Right cardiac atrium (tissue), 5 donors: ENCODE data around the gene SULT1C3. TPM values are rescaled to one million over a fixed set of nuclear protein-coding genes. Genes with fewer than 3 reads are reported as not detected.

Experiments
- ATAC-seq, 2 donors: fragments of 200-7000 bp; cut with Tn5 transposase; one replicate each; pipeline versions ENCODE4 v1.8.0 to v1.9.1; 2020; ENCODE audit warnings: moderate library complexity in 2 of 2, mild to moderate bottlenecking in 1 of 2
- DNase-seq, 3 donors: peaks; one replicate each; pipeline ENCODE4 v3.0.0-alpha.2; 2020
- H3K27ac ChIP-seq: one replicate; pipeline ENCODE4 v1.5.1; 2013; ENCODE audit warnings: mild to moderate bottlenecking, low read length, control low read depth, moderate library complexity
- H3K27me3 ChIP-seq: one replicate; pipeline ENCODE4 v1.6.1; 2013; ENCODE audit not compliant: control insufficient read depth, insufficient read depth
- H3K4me1 ChIP-seq: one replicate; pipeline ENCODE4 v1.6.1; 2013; ENCODE audit warnings: low read length; ENCODE audit not compliant: control insufficient read depth, insufficient read depth
- H3K4me3 ChIP-seq: one replicate; pipeline ENCODE4 v1.5.1; 2013; ENCODE audit warnings: low read length, control low read depth
- H3K9me3 ChIP-seq: one replicate; pipeline ENCODE4 v1.6.1; 2013; ENCODE audit warnings: low read length; ENCODE audit not compliant: control insufficient read depth
- WGBS: extraction: QIAGEN DNeasy Blood & Tissue Kit; methylation state at CpG from one replicate; pipeline ENCODE4 v1.1.7; 2013; 5-methylcytosine and 5-hydroxymethylcytosine counted together
- intact Hi-C, 4 donors: fragments of 100-400 bp; cut with DNase I; formaldehyde crosslinking; loops; one replicate each; pipeline versions ENCODE4 v1.11.0 to v1.14.0; 2022 to 2023
- polyA plus RNA-seq: library from polyadenylated mRNA; stranded (reverse); fragments of 200-250 nt; gene quantifications from one replicate; pipeline ENCODE4 v1.2.3, GENCODE V29; 2013
- total RNA-seq, 4 donors: library from RNA; stranded (reverse); fragmentation: NEBNext Ultra II Directional; extraction: Animal tissue kit (Norgen Biotek cat#: 25700); gene quantifications; one replicate each; pipeline ENCODE4 v1.2.1, GENCODE V29; 2021
- donor health status: healthy with polysubstance abuse.
- donor health status: DM: no; HTN: yes; CAD: no.
- donor health status: DM: no; HTN: no; CAD: no.
- donor health status: DM: no; HTN: yes; CAD: no; lungs with severe emphysema.
- donor health status: DM: yes; HTN: yes; CAD: no.

Gene SULT1C3
- total and polyA plus RNA-seq, 5 donors = not detected

GRCh38 chr2:108243566-108243965 lies 3.8 kb downstream of the SULT1C3 start:
- DNase-seq (no peak), ATAC-seq (peak in 1 of 2 donors; percentile 40)
- 77% methylated on average over 1 of the region's 1 CpG for WGBS
- Histone ChIP-seq H3K27me3 (no peaks in the 10 kb centered on the region), H3K4me1 (no peaks in the 10 kb centered on the region), H3K27ac (no peak overlapping the region), H3K4me3 (no peak overlapping the region), H3K9me3 (no peaks in the 10 kb centered on the region)
- intact Hi-C loops = no loop called here

DNA sequence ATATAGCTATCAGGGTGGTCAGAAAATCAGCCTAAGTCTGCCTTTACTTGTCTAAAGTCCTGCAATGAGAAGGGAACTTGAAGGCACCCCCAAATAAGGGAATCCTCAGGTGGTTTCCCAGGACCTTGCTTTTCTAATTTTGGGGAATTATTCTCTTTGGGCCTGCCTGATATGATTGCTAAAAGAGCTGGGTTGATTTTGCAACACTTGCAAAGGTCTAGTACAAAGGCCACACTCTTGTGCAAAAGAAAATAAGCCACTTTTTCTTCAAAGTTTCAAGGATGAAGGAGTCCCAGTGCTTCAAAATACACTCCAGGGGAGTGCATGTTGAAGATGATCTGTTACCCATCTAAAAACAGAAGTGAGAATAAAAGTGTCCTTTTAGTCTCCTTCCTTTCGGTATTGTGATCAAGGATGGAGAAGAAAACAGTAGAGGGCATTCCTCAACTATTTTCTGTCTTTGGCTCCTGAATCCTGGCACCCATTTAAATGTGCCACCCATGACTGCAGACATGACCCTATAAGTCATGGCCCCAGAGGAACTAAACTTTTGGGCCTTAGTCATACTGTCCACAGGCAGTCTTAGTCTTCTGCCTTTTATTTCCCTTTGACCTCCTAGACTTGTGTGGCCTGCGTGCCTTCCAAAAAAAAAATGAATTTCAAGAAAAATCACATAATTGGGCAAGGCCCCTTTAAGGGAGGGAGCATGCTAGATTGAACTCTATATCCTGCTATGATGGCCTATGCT lies 5.1 kb downstream of the SULT1C3 start:
- DNase-seq = no peak
- Histone ChIP-seq H3K4me1 (no peaks in the 10 kb centered on the region), H3K27me3 (no peaks in the 10 kb centered on the region), H3K4me3 (no peak overlapping the region), H3K27ac (no peak overlapping the region), H3K9me3 (no peaks in the 10 kb centered on the region)
- WGBS = 77% methylated on average over 2 of the region's 2 CpGs
- ATAC-seq = no peak
- intact Hi-C loops = no loop called here

DNA sequence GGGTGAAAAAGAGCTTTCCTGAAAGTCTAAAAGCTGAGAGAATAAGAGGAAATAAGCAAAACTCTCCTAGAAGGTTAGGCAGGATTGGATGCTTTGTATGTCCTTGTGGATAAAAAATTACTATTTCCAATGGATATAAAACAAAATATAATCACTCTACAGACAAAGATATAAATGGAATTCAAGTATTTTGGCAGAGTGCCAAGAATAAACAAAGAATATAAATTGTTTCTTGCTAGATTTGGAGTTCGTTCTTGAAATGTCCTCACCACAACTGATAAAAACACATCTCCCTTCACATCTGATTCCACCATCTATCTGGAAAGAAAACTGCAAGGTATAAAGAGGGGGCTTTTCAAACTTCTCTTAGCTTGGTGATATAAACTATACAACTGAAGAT lies 13.3 kb downstream of the SULT1C3 start:
- no peak overlapping the region for H3K4me3 ChIP-seq
- H3K4me1 ChIP-seq = no peaks in the 10 kb centered on the region
- no peak for ATAC-seq
- intact Hi-C loops = no loop called here
- H3K27ac ChIP-seq = no peak overlapping the region
- H3K27me3 ChIP-seq = no peaks in the 10 kb centered on the region
- no peaks in the 10 kb centered on the region for H3K9me3 ChIP-seq
- WGBS = 13% methylated on average over 1 of the region's 1 CpG
- no peak for DNase-seq

DNA sequence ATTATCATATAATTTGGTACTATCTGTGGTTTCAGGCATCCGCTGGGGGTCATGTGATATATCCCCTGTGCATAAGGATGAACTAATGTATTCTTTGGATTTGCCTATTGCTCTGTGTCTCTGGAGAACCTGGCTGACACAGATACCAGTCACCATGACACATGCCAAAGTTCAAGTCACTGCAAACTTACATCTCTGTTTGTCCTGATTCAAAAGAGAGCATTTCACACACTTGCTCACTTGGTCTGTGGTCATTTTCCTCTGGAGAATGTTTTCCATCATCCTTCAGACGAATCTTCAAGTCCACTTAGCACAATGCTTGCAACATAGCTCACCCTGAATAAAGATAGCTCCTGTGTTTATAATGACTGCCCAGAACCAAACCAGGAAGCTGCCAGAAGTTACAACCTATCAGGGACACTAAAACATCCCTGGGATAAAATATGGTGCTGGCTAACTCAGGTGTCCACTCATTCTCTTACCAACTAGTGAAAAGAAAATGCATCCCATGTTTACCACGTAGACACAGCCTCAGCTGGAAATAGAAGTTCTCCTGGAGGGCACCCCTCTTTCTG lies 18.1 kb downstream of the SULT1C3 start:
- no peak overlapping the region for H3K4me3 ChIP-seq
- H3K27ac ChIP-seq = no peak overlapping the region
- no peaks in the 10 kb centered on the region for H3K27me3 ChIP-seq
- no peak for ATAC-seq
- DNase-seq = no peak
- no peaks in the 10 kb centered on the region for H3K4me1 ChIP-seq
- WGBS = 59% methylated on average over 3 of the region's 3 CpGs
- intact Hi-C loops = no loop called here
- no peaks in the 10 kb centered on the region for H3K9me3 ChIP-seq

DNA sequence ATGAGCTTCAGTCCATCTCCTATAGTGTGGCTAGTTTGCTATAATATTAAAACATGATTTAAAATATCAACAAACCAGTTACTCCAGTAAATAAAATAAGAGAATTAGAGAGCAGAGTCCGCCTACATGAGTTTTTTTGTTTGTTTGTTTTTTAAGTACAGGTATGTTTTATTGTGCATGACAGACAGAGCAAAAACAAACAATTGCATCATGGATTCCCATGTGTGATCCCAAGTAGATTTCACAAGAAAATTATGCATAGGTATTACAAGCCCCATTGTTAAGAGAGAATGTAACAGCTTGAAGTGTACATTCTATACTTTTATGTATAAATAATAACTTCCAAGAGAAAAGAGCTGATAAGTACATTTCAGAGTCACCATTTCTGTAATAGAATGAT lies 21.0 kb downstream of the SULT1C3 start:
- H3K9me3 ChIP-seq = no peaks in the 10 kb centered on the region
- H3K27ac ChIP-seq = no peak overlapping the region
- intact Hi-C loops = no loop called here
- no peak overlapping the region for H3K4me3 ChIP-seq
- WGBS = 79% methylated on average over 1 of the region's 1 CpG
- H3K4me1 ChIP-seq = no peaks in the 10 kb centered on the region
- H3K27me3 ChIP-seq = no peaks in the 10 kb centered on the region
- DNase-seq (no peak), ATAC-seq (no peak)

GRCh38 chr2:108262036-108262435 lies 22.3 kb downstream of the SULT1C3 start:
- DNase-seq = no peak
- Histone ChIP-seq H3K4me1 (no peaks in the 10 kb centered on the region), H3K4me3 (no peak overlapping the region), H3K9me3 (no peaks in the 10 kb centered on the region), H3K27me3 (no peaks in the 10 kb centered on the region), H3K27ac (no peak overlapping the region)
- WGBS = 80% methylated on average over 1 of the region's 1 CpG
- intact Hi-C loops = no loop called here
- ATAC-seq = no peak

DNA sequence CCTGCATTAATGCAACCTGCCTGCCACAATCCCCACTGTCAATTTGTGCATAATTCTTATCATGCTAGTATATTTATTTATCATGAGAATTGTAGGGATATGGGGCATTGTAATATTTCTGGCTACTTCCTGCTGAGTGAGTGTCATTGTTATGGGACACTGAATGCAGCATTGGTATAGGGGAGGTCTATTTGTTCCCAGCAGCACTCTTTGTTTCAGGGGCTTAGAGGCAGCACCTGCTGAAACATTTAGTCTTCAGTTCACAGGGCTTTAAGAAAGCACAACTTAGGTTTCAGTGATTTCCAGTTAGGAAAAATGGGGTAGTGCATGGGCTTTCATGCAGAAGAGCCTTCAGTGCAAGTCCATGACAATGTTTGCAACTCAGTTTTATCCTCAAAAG lies 23.6 kb downstream of the SULT1C3 start:
- no peak overlapping the region for H3K4me3 ChIP-seq
- no peak for ATAC-seq

GRCh38 chr2:108266218-108266617 lies 26.4 kb downstream of the SULT1C3 start:
- H3K4me1 ChIP-seq = no peaks in the 10 kb centered on the region
- H3K9me3 ChIP-seq = no peaks in the 10 kb centered on the region
- no peak overlapping the region for H3K4me3 ChIP-seq
- no peaks in the 10 kb centered on the region for H3K27me3 ChIP-seq
- DNase-seq (no peak), ATAC-seq (no peak)
- WGBS = 85% methylated on average over 3 of the region's 3 CpGs
- H3K27ac ChIP-seq = no peak overlapping the region
- intact Hi-C loops = no loop called here

More for the DNA sequence above, 23.6 kb downstream of the SULT1C3 start:
- intact Hi-C loops = no loop called here
- Histone ChIP-seq H3K27me3 (no peaks in the 10 kb centered on the region), H3K4me1 (no peaks in the 10 kb centered on the region), H3K9me3 (no peaks in the 10 kb centered on the region), H3K27ac (no peak overlapping the region)
- no peak for DNase-seq

DNA sequence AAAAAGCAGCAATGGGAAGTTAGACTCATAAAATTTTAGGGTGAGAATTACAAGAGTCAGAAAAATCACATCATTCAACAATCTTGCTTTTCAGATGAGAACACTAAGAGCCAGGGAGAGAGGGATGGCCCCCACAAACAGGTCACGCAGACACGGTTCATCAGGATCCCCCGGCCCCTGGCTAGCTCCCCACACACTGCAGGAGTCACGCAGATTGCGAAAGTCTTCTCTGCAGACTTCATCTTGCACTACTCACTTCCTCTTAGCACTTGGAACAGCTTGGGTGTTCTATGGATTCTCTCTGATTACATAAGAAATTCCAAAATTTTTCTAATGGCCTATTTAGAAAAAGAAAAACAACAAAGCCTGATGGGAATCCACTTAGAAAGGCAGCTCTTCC lies 27.3 kb downstream of the SULT1C3 start:
- Histone ChIP-seq H3K27me3 (no peaks in the 10 kb centered on the region), H3K4me1 (no peaks in the 10 kb centered on the region), H3K27ac (no peak overlapping the region), H3K4me3 (no peak overlapping the region), H3K9me3 (no peaks in the 10 kb centered on the region)
- WGBS = 66% methylated on average over 5 of the region's 5 CpGs
- intact Hi-C loops = no loop called here
- DNase-seq (no peak), ATAC-seq (peak in 1 of 2 donors; percentile 46)

DNA sequence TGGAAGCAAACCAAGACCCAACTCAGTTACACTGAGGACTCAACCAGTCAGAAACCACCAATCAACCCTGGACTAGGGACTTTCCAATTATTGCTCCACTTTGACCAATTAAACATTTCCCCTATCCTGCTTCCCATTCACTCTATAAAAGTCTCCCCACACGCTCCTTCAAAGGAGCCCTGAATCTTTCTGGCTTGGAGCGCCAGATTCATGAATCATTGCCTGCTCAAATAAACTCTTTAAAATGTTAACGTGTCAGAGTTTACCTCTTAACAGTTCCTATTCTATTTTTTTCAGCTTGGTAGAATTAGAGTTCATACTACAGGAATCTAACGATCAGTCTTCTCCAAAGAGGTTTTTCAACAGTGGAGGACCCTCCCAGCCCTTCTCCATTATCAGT lies 28.2 kb downstream of the SULT1C3 start:
- H3K4me1 ChIP-seq = no peaks in the 10 kb centered on the region
- WGBS = 80% methylated on average over 4 of the region's 4 CpGs
- intact Hi-C loops = no loop called here
- no peaks in the 10 kb centered on the region for H3K9me3 ChIP-seq
- ATAC-seq = no peak
- no peaks in the 10 kb centered on the region for H3K27me3 ChIP-seq
- H3K4me3 ChIP-seq = no peak overlapping the region
- H3K27ac ChIP-seq = no peak overlapping the region
- DNase-seq = no peak

GRCh38 chr2:108270346-108270745 lies 30.6 kb downstream of the SULT1C3 start:
- no peaks in the 10 kb centered on the region for H3K9me3 ChIP-seq
- ATAC-seq (no peak), DNase-seq (no peak)
- 92% methylated on average over 3 of the region's 3 CpGs for WGBS
- intact Hi-C loops = no loop called here
- no peaks in the 10 kb centered on the region for H3K27me3 ChIP-seq
- H3K27ac ChIP-seq = no peak overlapping the region
- no peak overlapping the region for H3K4me3 ChIP-seq
- H3K4me1 ChIP-seq = no peaks in the 10 kb centered on the region
